Smooth muscle cell (in vitro differentiated cells): ENCODE measurements around the gene C1orf198. TPM values are rescaled to one million over a fixed set of nuclear protein-coding genes. Genes with fewer than 3 reads are reported as not detected.

Experiments
- DNase-seq: peaks from one replicate; lab custom pipeline; 2025; ENCODE audit not compliant: unreplicated experiment; lab: John Stamatoyannopoulos, UW
- H2AFZ ChIP-seq: fragments of 200-600 bp; sonication (generic); 2 replicates; pipeline ENCODE4 v1.6.0; 2016; ENCODE audit warnings: antibody characterized with exemption, low read depth, mild to moderate bottlenecking
- H3F3A ChIP-seq: fragments of 200-600 bp; sonication (generic); 2 replicates; pipeline ENCODE4 v1.6.0; 2017; ENCODE audit warnings: antibody characterized with exemption, low read depth
- H3K27ac ChIP-seq: fragments of 200-600 bp; sonication (generic); 2 replicates; pipeline ENCODE4 v1.5.1; 2016; ENCODE audit warnings: low read depth, mild to moderate bottlenecking
- H3K27me3 ChIP-seq: fragments of 200-600 bp; sonication (generic); 2 replicates; pipeline ENCODE4 v1.6.1; 2016; ENCODE audit warnings: low read depth, mild to moderate bottlenecking
- H3K36me3 ChIP-seq: fragments of 200-600 bp; sonication (generic); 2 replicates; pipeline ENCODE4 v1.5.1; 2016; ENCODE audit warnings: low read depth
- H3K4me1 ChIP-seq: fragments of 200-600 bp; sonication (generic); 2 replicates; pipeline ENCODE4 v1.5.1; 2016; ENCODE audit warnings: low read depth
- H3K4me2 ChIP-seq: fragments of 200-600 bp; sonication (generic); 2 replicates; pipeline ENCODE4 v1.6.0; 2016; ENCODE audit warnings: mild to moderate bottlenecking
- H3K4me3 ChIP-seq: fragments of 200-600 bp; sonication (generic); 2 replicates; pipeline ENCODE4 v1.5.1; 2016; ENCODE audit warnings: mild to moderate bottlenecking
- H3K79me2 ChIP-seq: fragments of 200-600 bp; sonication (generic); 2 replicates; pipeline ENCODE4 v1.6.0; 2016; ENCODE audit warnings: low read depth, mild to moderate bottlenecking
- H3K9ac ChIP-seq: fragments of 200-600 bp; sonication (generic); 2 replicates; pipeline ENCODE4 v1.6.0; 2016; ENCODE audit warnings: low read depth
- H3K9me3 ChIP-seq: fragments of 200-600 bp; sonication (generic); replicated peaks from 2 replicates; pipeline ENCODE4 v1.5.1; 2016; ENCODE audit warnings: low read depth
- H4K20me1 ChIP-seq: fragments of 200-600 bp; sonication (generic); 2 replicates; pipeline ENCODE4 v1.6.0; 2016; ENCODE audit warnings: low read depth
- WGBS: methylation state at CpG from one replicate; pipeline ENCODE4 v1.1.7; 2016; ENCODE audit warnings: low lambda C conversion rate; 5-methylcytosine and 5-hydroxymethylcytosine counted together
- polyA plus RNA-seq: library from polyadenylated mRNA; unstranded; fragments of >200 nt; fragmentation: Nextera tagmentation; extraction: Ambion mirVana; gene quantifications from 2 replicates; pipeline ENCODE4 v1.2.1, GENCODE V29; 2016
- total RNA-seq: library from RNA; depleted of rRNA; stranded (reverse); fragments of >200 nt; gene quantifications from 2 replicates; pipeline ENCODE4 v1.2.3, GENCODE V29; 2014
- TF ChIP-seq, protein P1 (sequence below): fragments of 200-600 bp; sonication (generic); IDR thresholded peaks from 2 replicates; pipeline ENCODE4 v1.5.1; 2017; ENCODE audit warnings: borderline replicate concordance, mild to moderate bottlenecking, antibody characterized with exemption; ENCODE audit not compliant: insufficient read depth, poor library complexity, severe bottlenecking

The C1orf198 gene
- total and polyA plus RNA-seq, 2 experiments from 2014 or later, result 67.7 to 77.5 TPM

DNA sequence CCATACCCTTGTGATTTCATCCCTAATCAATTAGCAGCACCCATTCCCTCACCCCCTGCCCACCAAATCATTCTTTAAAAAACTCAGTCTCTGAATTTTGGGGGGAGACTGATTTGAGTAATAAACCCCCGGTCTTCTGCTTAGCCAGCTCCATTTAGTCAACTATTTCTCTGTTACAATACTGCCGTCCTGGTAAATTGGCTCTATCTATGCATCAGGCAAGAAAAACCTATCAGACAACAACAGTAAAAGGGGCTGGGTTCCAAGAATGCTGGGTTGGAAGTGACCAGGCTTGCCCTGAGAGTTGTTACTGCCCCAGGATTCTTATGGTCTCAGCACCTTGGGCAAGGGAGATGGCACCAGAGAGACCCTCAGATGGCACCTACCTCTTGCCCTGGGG is 16.3 kb upstream of the C1orf198 start:
- no peaks in the 10 kb centered on the region for H3K4me1 ChIP-seq
- no peak overlapping the region for H3K9ac ChIP-seq
- H3K36me3 ChIP-seq, result no peaks in the 10 kb centered on the region

DNA sequence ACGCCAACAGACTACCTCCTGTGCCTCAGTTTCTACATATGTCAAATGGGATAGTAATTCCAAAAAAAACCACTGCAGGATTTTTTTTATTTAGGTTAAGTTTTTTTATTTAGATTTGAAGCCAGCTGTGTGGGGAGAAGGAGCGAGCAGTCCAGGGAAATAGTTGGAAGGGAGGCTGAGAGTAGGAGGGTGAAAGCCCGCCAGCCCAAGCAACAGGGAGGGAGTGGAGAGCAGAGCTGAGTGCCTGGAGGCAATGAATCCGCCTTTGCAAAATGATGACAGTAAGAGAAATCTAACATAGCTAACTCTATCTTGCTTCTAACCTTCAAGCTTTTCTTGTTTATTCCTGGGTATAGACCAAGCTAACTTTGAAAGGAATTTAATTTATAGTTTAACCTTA is 15.6 kb upstream of the C1orf198 start:
- H3K27ac ChIP-seq, result no peak overlapping the region
- H3K79me2 ChIP-seq, result no peaks in the 10 kb centered on the region
- H3K4me1 ChIP-seq, result peaks cover 2% of the 10 kb centered on the region
- no peak overlapping the region for H3K4me3 ChIP-seq
- H3F3A ChIP-seq, result no peaks in the 10 kb centered on the region
- H3K4me2 ChIP-seq, result no peak overlapping the region
- no peak overlapping the region for H2AFZ ChIP-seq
- H3K27me3 ChIP-seq, result no peaks in the 10 kb centered on the region
- TF ChIP-seq, protein P1, sequence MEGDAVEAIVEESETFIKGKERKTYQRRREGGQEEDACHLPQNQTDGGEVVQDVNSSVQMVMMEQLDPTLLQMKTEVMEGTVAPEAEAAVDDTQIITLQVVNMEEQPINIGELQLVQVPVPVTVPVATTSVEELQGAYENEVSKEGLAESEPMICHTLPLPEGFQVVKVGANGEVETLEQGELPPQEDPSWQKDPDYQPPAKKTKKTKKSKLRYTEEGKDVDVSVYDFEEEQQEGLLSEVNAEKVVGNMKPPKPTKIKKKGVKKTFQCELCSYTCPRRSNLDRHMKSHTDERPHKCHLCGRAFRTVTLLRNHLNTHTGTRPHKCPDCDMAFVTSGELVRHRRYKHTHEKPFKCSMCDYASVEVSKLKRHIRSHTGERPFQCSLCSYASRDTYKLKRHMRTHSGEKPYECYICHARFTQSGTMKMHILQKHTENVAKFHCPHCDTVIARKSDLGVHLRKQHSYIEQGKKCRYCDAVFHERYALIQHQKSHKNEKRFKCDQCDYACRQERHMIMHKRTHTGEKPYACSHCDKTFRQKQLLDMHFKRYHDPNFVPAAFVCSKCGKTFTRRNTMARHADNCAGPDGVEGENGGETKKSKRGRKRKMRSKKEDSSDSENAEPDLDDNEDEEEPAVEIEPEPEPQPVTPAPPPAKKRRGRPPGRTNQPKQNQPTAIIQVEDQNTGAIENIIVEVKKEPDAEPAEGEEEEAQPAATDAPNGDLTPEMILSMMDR, result no peak
- no peak overlapping the region for H3K9ac ChIP-seq
- H3K9me3 ChIP-seq, result no peaks in the 10 kb centered on the region
- H4K20me1 ChIP-seq, result no peaks in the 10 kb centered on the region
- H3K36me3 ChIP-seq, result no peaks in the 10 kb centered on the region
- WGBS, result 89% methylated on average over 4 of the region's 4 CpGs
- no peak for DNase-seq

More for the DNA sequence above, 16.3 kb upstream of the C1orf198 start:
- no peaks in the 10 kb centered on the region for H3K27me3 ChIP-seq
- H3F3A ChIP-seq, result no peaks in the 10 kb centered on the region
- no peak overlapping the region for H3K27ac ChIP-seq
- H3K79me2 ChIP-seq, result no peaks in the 10 kb centered on the region
- no peak overlapping the region for H2AFZ ChIP-seq
- no peaks in the 10 kb centered on the region for H3K9me3 ChIP-seq
- TF ChIP-seq, protein P1, result no peak
- H3K4me3 ChIP-seq, result no peak overlapping the region
- H4K20me1 ChIP-seq, result no peaks in the 10 kb centered on the region
- no peak for DNase-seq
- 84% methylated on average over 2 of the region's 2 CpGs for WGBS
- no peak overlapping the region for H3K4me2 ChIP-seq

DNA sequence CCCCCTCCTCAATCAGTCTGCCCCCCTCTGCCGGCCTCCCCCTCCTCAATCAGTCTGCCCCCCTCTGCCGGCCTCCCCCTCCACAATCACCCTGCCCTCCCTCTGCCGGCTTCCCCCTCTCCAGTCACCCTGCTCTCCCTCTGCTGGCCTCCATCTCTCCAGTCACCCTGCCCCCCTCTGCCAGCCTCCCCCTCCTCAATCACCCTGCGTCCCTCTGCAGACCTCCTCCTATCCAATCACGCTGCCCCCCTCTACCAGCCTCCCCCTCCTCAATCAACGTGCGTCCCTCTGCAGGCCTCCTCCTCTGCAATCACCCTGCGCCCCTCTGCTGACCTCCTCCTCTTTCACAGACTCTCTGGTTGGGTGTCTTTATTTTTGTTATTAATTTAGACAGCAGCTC is 11.5 kb upstream of the C1orf198 start:
- TF ChIP-seq, protein P1, result no peak
- 78% methylated on average over 4 of the region's 8 CpGs for WGBS
- no peak overlapping the region for H3K27ac ChIP-seq

DNA sequence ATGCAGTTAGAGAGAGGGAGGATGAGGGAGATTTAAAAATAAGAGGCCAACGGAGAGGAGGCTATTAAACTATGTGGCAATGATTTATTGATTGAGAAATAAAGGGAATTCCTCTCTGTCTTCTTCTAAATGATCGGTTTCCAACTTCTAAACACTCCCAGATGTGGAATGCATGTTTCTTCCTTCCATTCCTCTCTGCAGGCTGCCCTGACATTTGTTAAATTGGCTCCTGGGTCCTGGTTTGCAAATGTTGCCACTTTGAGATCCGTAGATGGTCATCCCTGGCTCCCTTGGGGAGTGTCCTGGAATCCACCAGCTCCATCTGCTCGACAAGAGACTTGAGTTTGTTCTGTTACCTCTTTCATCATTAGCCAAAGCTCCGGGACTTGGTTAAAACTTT is 10.3 kb upstream of the C1orf198 start:
- H3K4me2 ChIP-seq, result no peak overlapping the region
- no peak overlapping the region for H3K4me3 ChIP-seq
- no peaks in the 10 kb centered on the region for H4K20me1 ChIP-seq
- no peaks in the 10 kb centered on the region for H3F3A ChIP-seq
- H3K36me3 ChIP-seq, result no peaks in the 10 kb centered on the region
- TF ChIP-seq, protein P1, result no peak
- 58% methylated on average over 5 of the region's 5 CpGs for WGBS
- H3K4me1 ChIP-seq, result peaks cover 9% of the 10 kb centered on the region
- H3K27ac ChIP-seq, result no peak overlapping the region
- H3K27me3 ChIP-seq, result no peaks in the 10 kb centered on the region
- H2AFZ ChIP-seq, result no peak overlapping the region
- no peaks in the 10 kb centered on the region for H3K9me3 ChIP-seq
- no peak for DNase-seq
- H3K9ac ChIP-seq, result no peak overlapping the region
- H3K79me2 ChIP-seq, result no peaks in the 10 kb centered on the region

More for the DNA sequence above, 11.5 kb upstream of the C1orf198 start:
- no peaks in the 10 kb centered on the region for H3K36me3 ChIP-seq
- no peaks in the 10 kb centered on the region for H3F3A ChIP-seq
- no peaks in the 10 kb centered on the region for H3K27me3 ChIP-seq
- H4K20me1 ChIP-seq, result no peaks in the 10 kb centered on the region
- DNase-seq, result no peak
- H3K4me2 ChIP-seq, result no peak overlapping the region
- H3K4me1 ChIP-seq, result peaks cover 9% of the 10 kb centered on the region
- H2AFZ ChIP-seq, result no peak overlapping the region
- H3K4me3 ChIP-seq, result no peak overlapping the region
- H3K79me2 ChIP-seq, result no peaks in the 10 kb centered on the region
- H3K9ac ChIP-seq, result no peak overlapping the region
- H3K9me3 ChIP-seq, result no peaks in the 10 kb centered on the region
